Endothelial cell of umbilical vein (primary cell): ENCODE data around the gene GPR17. TPM values are rescaled to one million over a fixed set of nuclear protein-coding genes. Genes with fewer than 3 reads are reported as not detected.

ENCODE experiments used
- BruUV-seq: library from RNA; stranded (reverse); fragments of 400-500 nt; replicated peaks from 2 replicates; lab custom pipeline; 2021; lab: Mats Ljungman, UMichigan
- CTCF ChIA-PET: fragments of 300-600, 350-600 bp; sonication (Branson Sonifier 250); formaldehyde crosslinking; loops from one replicate; lab custom pipeline; 2021; ENCODE audit warnings: antibody characterized with exemption, inconsistent platforms; lab: Charles Lee
- POLR2A ChIA-PET: fragments of 300-600, 350-600 bp; sonication (Branson Sonifier 250); formaldehyde crosslinking; loops from one replicate; lab custom pipeline; 2021; ENCODE audit warnings: antibody characterized with exemption, inconsistent platforms; lab: Charles Lee
- DNase-seq: peaks from one replicate; pipeline ENCODE4 v3.0.0-alpha.2; 2011; ENCODE audit warnings: low read depth, low spot score
- FAIRE-seq: peaks from 2 replicates; lab custom pipeline; 2011; peaks lifted over from hg19 to GRCh38; lab: Jason Lieb, UNC
- H2AFZ ChIP-seq: 2 replicates; pipeline ENCODE4 v1.6.0; 2012; ENCODE audit warnings: low read depth, low read length, control low read depth, inconsistent platforms
- H3K27ac ChIP-seq: 2 replicates; pipeline ENCODE4 v1.5.1; 2011; ENCODE audit warnings: low read depth, mild to moderate bottlenecking, control low read depth, low read length, moderate library complexity; ENCODE audit not compliant: insufficient read depth
- H3K27me3 ChIP-seq, 2 experiments: 2 replicates each; pipeline versions ENCODE4 v1.6.0 to v1.6.1; 2011; ENCODE audit warnings: low read length in 2 of 2, mixed read lengths in 1 of 2; ENCODE audit not compliant: control insufficient read depth in 2 of 2, insufficient read depth in 2 of 2
- H3K36me3 ChIP-seq, 2 experiments: 2 replicates in 1 of 2; 3 replicates in 1 of 2; pipeline ENCODE4 v1.5.1; 2011; ENCODE audit warnings: low read length in 2 of 2, mild to moderate bottlenecking in 1 of 2, moderate library complexity in 1 of 2; ENCODE audit not compliant: control insufficient read depth in 2 of 2, insufficient read depth in 2 of 2; ENCODE audit errors: extremely low read depth in 1 of 2
- H3K4me1 ChIP-seq: 3 replicates; pipeline ENCODE4 v1.5.1; 2011; ENCODE audit warnings: mild to moderate bottlenecking, low read length; ENCODE audit not compliant: control insufficient read depth, insufficient read depth; ENCODE audit errors: extremely low read depth
- H3K4me2 ChIP-seq: 2 replicates; pipeline ENCODE4 v1.6.1; 2011; ENCODE audit warnings: low read length, control low read depth, mixed read lengths; ENCODE audit not compliant: insufficient read depth
- H3K4me3 ChIP-seq, 3 experiments: fragments of 200-600 bp in 1 of 3; sonication (generic), shearing (Covaris generic) in 1 of 3; replicated peaks in 1 of 3; 2 replicates each; pipeline ENCODE4 v1.5.1; 2011 to 2016; ENCODE audit warnings: control low read depth in 3 of 3, low read length in 3 of 3, mild to moderate bottlenecking in 2 of 3, inconsistent platforms in 1 of 3, low read depth in 1 of 3, moderate library complexity in 1 of 3; ENCODE audit not compliant: insufficient read depth in 1 of 3
- H3K79me2 ChIP-seq: 2 replicates; pipeline ENCODE4 v1.6.0; 2012; ENCODE audit warnings: low read length, inconsistent platforms; ENCODE audit not compliant: control insufficient read depth, insufficient read depth
- H3K9ac ChIP-seq: replicated peaks from 2 replicates; pipeline ENCODE3; 2011; ENCODE audit warnings: low read length, control low read depth; ENCODE audit not compliant: insufficient read depth; ENCODE audit errors: extremely low read depth
- H3K9me1 ChIP-seq: replicated peaks from 3 replicates; pipeline ENCODE4 v1.6.0; 2011; ENCODE audit warnings: mild to moderate bottlenecking, low read length; ENCODE audit not compliant: control insufficient read depth, insufficient read depth; ENCODE audit errors: extremely low read depth
- H3K9me3 ChIP-seq: replicated peaks from 2 replicates; pipeline ENCODE4 v1.5.1; 2012; ENCODE audit warnings: low read length, inconsistent platforms; ENCODE audit not compliant: control insufficient read depth, insufficient read depth
- H4K20me1 ChIP-seq: replicated peaks from 2 replicates; pipeline ENCODE3; 2011; ENCODE audit warnings: mild to moderate bottlenecking, low read length; ENCODE audit not compliant: control insufficient read depth, insufficient read depth; ENCODE audit errors: extremely low read depth
- EZH2 ChIP-seq: IDR thresholded peaks from 2 replicates; pipeline ENCODE4 v1.6.1; 2012; ENCODE audit warnings: borderline replicate concordance, low read depth, mild to moderate bottlenecking, moderate library complexity, low read length, inconsistent platforms; ENCODE audit not compliant: severe bottlenecking
- FOS ChIP-seq: IDR thresholded peaks from 2 replicates; pipeline ENCODE4 v1.6.1; 2011; ENCODE audit warnings: mild to moderate bottlenecking, low read length, moderate library complexity, borderline replicate concordance; ENCODE audit not compliant: insufficient read depth
- GATA2 ChIP-seq: IDR thresholded peaks from 2 replicates; pipeline ENCODE4 v1.7.0; 2011; ENCODE audit warnings: low read depth, mild to moderate bottlenecking, moderate library complexity, mixed read lengths, low read length; ENCODE audit not compliant: insufficient read length, insufficient read depth
- JUN ChIP-seq: IDR thresholded peaks from 2 replicates; pipeline ENCODE4 v1.6.1; 2011; ENCODE audit warnings: borderline replicate concordance, low read depth; ENCODE audit not compliant: insufficient read length, insufficient read depth
- MYC ChIP-seq: IDR thresholded peaks from one replicate; pipeline ENCODE4 v1.6.1; 2011; ENCODE audit warnings: mild to moderate bottlenecking, low read depth, low read length
- POLR2A ChIP-seq: IDR thresholded peaks from 2 replicates; pipeline ENCODE4 v1.6.1; 2012; ENCODE audit warnings: low read depth, mild to moderate bottlenecking, control low read depth, low read length
- POLR2AphosphoS5 ChIP-seq: IDR thresholded peaks from 2 replicates; pipeline ENCODE4 v1.6.1; 2012; ENCODE audit warnings: low read depth, mild to moderate bottlenecking, control low read depth, low read length, moderate library complexity; ENCODE audit not compliant: insufficient read depth
- dilution Hi-C: fragments of 300-500 bp; cut with MboI; formaldehyde crosslinking; loops from one replicate; pipeline ENCODE4 v1.15.0; 2019; ENCODE audit warnings: low sequenced_read_pairs; ENCODE audit not compliant: extremely low pct_ligation_motif_present
- intact Hi-C: fragments of 100-400 bp; cut with micrococcal nuclease; formaldehyde crosslinking; loops from one replicate; pipeline ENCODE4 v1.10.0; 2022
- polyA plus RNA-seq, 4 experiments: library from polyadenylated mRNA; depleted of rRNA in 3 of 4; stranded (reverse) in 3 of 4; unstranded in 1 of 4; fragments of >200 nt; gene quantifications; 2 replicates each; pipeline versions ENCODE4 v1.2.1 to v1.2.3, GENCODE V29; 2011 to 2012; ENCODE audit warnings: missing spikeins in 1 of 4
- total RNA-seq: library from RNA; stranded (reverse); gene quantifications from 2 replicates; pipeline ENCODE4 v1.2.3, GENCODE V29; 2021
- TF ChIP-seq, protein P1 (sequence below): IDR thresholded peaks from 2 replicates; pipeline ENCODE4 v1.6.1; 2011; ENCODE audit not compliant: insufficient read depth, insufficient read length
- TF ChIP-seq, protein P2 (sequence below), 2 donors: IDR thresholded peaks; 1 replicate in 1 of 2; 2 replicates in 1 of 2; pipeline ENCODE4 v1.5.1; 2011; ENCODE audit warnings: low read length in 2 of 2, mild to moderate bottlenecking in 2 of 2, moderate library complexity in 2 of 2, control low read depth in 1 of 2, inconsistent platforms in 1 of 2, low read depth in 1 of 2; ENCODE audit not compliant: insufficient read depth in 1 of 2; ENCODE audit errors: extremely low read depth in 1 of 2

GPR17 gene
- total and polyA plus RNA-seq, 2 donors (not counting 3 experiments of a cell fraction or from before 2014, with no cell fraction given): 0.10 TPM; not detected in 1

DNA sequence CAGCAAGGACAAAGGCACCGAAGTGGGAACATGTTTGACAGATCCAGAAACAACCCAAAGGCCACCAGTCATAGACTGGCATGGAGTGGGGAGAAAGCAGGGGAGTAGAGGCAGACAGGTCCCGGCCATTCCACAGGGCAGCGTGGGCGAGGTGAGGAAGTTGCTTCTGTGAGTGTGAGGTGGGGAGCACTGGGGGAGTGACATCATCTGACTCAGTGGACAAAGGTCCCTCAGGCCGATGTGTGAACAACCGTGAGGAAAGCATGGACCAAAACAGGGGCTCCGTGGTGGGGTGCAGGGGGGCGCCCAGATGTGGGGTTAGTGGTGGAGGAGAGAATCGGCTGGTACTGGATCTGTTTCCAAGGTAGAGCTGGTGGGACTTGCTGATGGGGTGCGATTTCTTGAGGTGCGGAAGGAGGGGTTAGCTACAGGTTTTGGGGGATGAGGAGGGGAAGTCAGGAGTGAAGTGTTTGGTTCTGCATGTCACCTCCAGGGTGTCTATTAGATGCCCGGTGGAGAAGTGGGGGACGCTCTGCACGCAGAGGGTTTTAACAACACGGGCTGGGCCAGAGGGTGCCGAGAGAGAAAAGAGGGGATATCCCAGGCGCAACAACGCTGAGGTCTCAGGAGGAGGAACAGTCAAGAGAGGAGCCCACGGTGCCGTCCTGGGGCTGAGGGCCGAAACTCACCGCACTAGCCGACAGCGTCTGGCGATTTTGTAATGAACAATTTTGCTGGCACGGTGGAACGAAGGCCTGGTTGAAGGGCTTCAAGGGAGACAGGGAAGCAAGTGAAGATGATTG lies 52.8 kb downstream of the GPR17 start:
- Histone ChIP-seq H3K27me3 (no peaks in the 10 kb centered on the region), H3K36me3 (no peaks in the 10 kb centered on the region), H3K9me1 (no peaks in the 10 kb centered on the region), H4K20me1 (no peaks in the 10 kb centered on the region), H3K4me1 (peaks cover 23% of the 10 kb centered on the region), H3K4me2 (no peak overlapping the region), H3K9me3 (no peaks in the 10 kb centered on the region), H3K79me2 (peaks cover 11% of the 10 kb centered on the region), H2AFZ (no peak overlapping the region), H3K9ac (no peak overlapping the region), H3K4me3 (no peak overlapping the region), H3K27ac (no peak overlapping the region)
- DNase-seq: no peak
- dilution Hi-C loops (no loop called here), intact Hi-C loops (no loop called here)
- BruUV-seq: no TSS peak
- POLR2A ChIA-PET: interaction anchor here (0.8 kb wide), 1 partner anchor 24 kb away, joined by 3 read pairs; the partner anchor contains the start of gene LIMS2
- TF ChIP-seq, protein P1, sequence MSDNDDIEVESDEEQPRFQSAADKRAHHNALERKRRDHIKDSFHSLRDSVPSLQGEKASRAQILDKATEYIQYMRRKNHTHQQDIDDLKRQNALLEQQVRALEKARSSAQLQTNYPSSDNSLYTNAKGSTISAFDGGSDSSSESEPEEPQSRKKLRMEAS: no peak
- no peak for TF ChIP-seq GATA2
- TF ChIP-seq, protein P2, sequence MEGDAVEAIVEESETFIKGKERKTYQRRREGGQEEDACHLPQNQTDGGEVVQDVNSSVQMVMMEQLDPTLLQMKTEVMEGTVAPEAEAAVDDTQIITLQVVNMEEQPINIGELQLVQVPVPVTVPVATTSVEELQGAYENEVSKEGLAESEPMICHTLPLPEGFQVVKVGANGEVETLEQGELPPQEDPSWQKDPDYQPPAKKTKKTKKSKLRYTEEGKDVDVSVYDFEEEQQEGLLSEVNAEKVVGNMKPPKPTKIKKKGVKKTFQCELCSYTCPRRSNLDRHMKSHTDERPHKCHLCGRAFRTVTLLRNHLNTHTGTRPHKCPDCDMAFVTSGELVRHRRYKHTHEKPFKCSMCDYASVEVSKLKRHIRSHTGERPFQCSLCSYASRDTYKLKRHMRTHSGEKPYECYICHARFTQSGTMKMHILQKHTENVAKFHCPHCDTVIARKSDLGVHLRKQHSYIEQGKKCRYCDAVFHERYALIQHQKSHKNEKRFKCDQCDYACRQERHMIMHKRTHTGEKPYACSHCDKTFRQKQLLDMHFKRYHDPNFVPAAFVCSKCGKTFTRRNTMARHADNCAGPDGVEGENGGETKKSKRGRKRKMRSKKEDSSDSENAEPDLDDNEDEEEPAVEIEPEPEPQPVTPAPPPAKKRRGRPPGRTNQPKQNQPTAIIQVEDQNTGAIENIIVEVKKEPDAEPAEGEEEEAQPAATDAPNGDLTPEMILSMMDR (IDR thresholded peaks at IDR 0.05; ENCODE audit: extremely low read depth in 1 of 2, insufficient read depth in 1 of 2, low read depth in 1 of 2, low read length in 2 of 2): no peak
- TF ChIP-seq EZH2: no peak
- no peak for TF ChIP-seq POLR2AphosphoS5
- TF ChIP-seq POLR2A: no peak
- no peak for TF ChIP-seq FOS
- no peak for TF ChIP-seq JUN
- no peak for TF ChIP-seq MYC
- CTCF ChIA-PET: interaction anchor here (3.9 kb wide), 1 partner anchor 107 kb away, joined by 44 read pairs; no protein-coding TSS in a partner anchor
- FAIRE-seq: no peak
